ENCODE measurements around the gene SLC35B2.

SLC35B2 gene

GRCh38 chr6:44214307-44214706 is 43.0 kb downstream of the SLC35B2 start:
- H3K9me3 ChIP-seq (ENCODE audit: control insufficient read depth, low read length): no peaks in the 10 kb centered on the region
- no peaks in the 10 kb centered on the region for H3K27me3 ChIP-seq (ENCODE audit: control insufficient read depth, insufficient read depth, low read length)
- no peaks in the 10 kb centered on the region for H3K79me2 ChIP-seq
- no peak overlapping the region for H3K9ac ChIP-seq
- H3K36me3 ChIP-seq (ENCODE audit: control insufficient read depth, insufficient read depth, low read length): no peaks in the 10 kb centered on the region
- H3K27ac ChIP-seq: no peak overlapping the region
- no peaks in the 10 kb centered on the region for H3K4me1 ChIP-seq
- no peak overlapping the region for H3K4me3 ChIP-seq (ENCODE audit: low read depth, low read length)
- no peak overlapping the region for H3K4me2 ChIP-seq (ENCODE audit: low read length)
- H2AFZ ChIP-seq: no peak overlapping the region
- TF ChIP-seq, protein P1, sequence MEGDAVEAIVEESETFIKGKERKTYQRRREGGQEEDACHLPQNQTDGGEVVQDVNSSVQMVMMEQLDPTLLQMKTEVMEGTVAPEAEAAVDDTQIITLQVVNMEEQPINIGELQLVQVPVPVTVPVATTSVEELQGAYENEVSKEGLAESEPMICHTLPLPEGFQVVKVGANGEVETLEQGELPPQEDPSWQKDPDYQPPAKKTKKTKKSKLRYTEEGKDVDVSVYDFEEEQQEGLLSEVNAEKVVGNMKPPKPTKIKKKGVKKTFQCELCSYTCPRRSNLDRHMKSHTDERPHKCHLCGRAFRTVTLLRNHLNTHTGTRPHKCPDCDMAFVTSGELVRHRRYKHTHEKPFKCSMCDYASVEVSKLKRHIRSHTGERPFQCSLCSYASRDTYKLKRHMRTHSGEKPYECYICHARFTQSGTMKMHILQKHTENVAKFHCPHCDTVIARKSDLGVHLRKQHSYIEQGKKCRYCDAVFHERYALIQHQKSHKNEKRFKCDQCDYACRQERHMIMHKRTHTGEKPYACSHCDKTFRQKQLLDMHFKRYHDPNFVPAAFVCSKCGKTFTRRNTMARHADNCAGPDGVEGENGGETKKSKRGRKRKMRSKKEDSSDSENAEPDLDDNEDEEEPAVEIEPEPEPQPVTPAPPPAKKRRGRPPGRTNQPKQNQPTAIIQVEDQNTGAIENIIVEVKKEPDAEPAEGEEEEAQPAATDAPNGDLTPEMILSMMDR (IDR thresholded peaks at IDR 0.05): no peak

GRCh38 chr6:44211284-44211683 is 46.0 kb downstream of the SLC35B2 start:
- Histone ChIP-seq H3K9ac (no peak overlapping the region), H2AFZ (no peak overlapping the region), H3K79me2 (no peaks in the 10 kb centered on the region), H3K9me3 (ENCODE audit: control insufficient read depth, low read length) (no peaks in the 10 kb centered on the region), H3K27me3 (ENCODE audit: control insufficient read depth, insufficient read depth, low read length) (no peaks in the 10 kb centered on the region), H3K27ac (no peak overlapping the region), H3K4me3 (ENCODE audit: low read depth, low read length) (no peak overlapping the region), H3K36me3 (ENCODE audit: control insufficient read depth, insufficient read depth, low read length) (no peaks in the 10 kb centered on the region), H3K4me1 (no peaks in the 10 kb centered on the region), H3K4me2 (ENCODE audit: low read length) (no peak overlapping the region)
- TF ChIP-seq, protein P1 (IDR thresholded peaks at IDR 0.05): no peak

DNA sequence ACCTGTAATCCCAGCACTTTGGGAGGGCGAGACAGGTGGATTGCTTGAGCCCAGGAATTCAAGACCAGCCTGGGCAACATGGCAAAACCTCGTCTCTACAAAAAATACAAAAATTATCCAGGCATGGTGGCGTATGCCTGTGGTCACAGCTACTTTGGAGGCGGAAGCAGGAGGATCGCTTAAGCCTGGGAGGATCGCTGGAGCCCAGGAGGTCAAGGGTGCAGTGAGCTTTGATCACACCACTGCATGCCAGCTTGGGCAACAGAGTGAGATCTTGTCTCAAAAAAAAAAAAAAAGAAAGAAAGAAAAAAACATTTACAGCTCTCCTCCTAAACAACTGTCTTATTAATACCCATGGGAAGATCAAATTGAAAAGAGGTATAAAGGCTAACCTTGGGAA is 49.4 kb downstream of the SLC35B2 start:
- H3K4me3 ChIP-seq (ENCODE audit: low read depth, low read length): no peak overlapping the region
- no peak overlapping the region for H2AFZ ChIP-seq
- no peaks in the 10 kb centered on the region for H3K9me3 ChIP-seq (ENCODE audit: control insufficient read depth, low read length)
- no peaks in the 10 kb centered on the region for H3K79me2 ChIP-seq
- H3K36me3 ChIP-seq (ENCODE audit: control insufficient read depth, insufficient read depth, low read length): no peaks in the 10 kb centered on the region
- TF ChIP-seq, protein P1 (IDR thresholded peaks at IDR 0.05): no peak
- H3K27me3 ChIP-seq (ENCODE audit: control insufficient read depth, insufficient read depth, low read length): no peaks in the 10 kb centered on the region
- H3K4me2 ChIP-seq (ENCODE audit: low read length): no peak overlapping the region
- no peak overlapping the region for H3K27ac ChIP-seq
- no peak overlapping the region for H3K9ac ChIP-seq
- H3K4me1 ChIP-seq: no peaks in the 10 kb centered on the region

Measured in parathyroid adenoma (tissue), 2 donors.